Spleen (tissue), 11 donors: ENCODE measurements around the gene CTAGE15. TPM values are rescaled to one million over a fixed set of nuclear protein-coding genes. Genes with fewer than 3 reads are reported as not detected.
"Not testable (repeated sequence)": the region's sequence is repeated elsewhere in the genome, so short reads cannot be mapped to it uniquely, and the experiment has no call there.

Experiments
- DNase-seq: peaks from one replicate; pipeline ENCODE4 v3.0.0-alpha.2; 2020
- H3K27ac ChIP-seq, 8 donors: fragments of 200-600 bp; sonication (generic) in 7 of 8; 1 replicate in 4 of 8; 2 replicates in 4 of 8; pipeline versions ENCODE4 v1.5.0 to v1.8.0; 2016 to 2021; ENCODE audit warnings: inconsistent platforms in 4 of 8, mild to moderate bottlenecking in 4 of 8, moderate library complexity in 1 of 8
- H3K27me3 ChIP-seq, 7 donors: fragments of 200-600 bp; sonication (generic) in 6 of 7; replicated peaks in 1 of 7; 1 replicate in 4 of 7; 2 replicates in 3 of 7; pipeline versions ENCODE4 v1.5.0 to v1.8.0; 2016 to 2021; ENCODE audit warnings: inconsistent platforms in 3 of 7, mild to moderate bottlenecking in 1 of 7
- H3K36me3 ChIP-seq, 6 donors: fragments of 200-600 bp; sonication (generic) in 5 of 6; 1 replicate in 4 of 6; 2 replicates in 2 of 6; pipeline versions ENCODE4 v1.5.0 to v1.8.0; 2016 to 2021; ENCODE audit warnings: inconsistent platforms in 2 of 6
- H3K4me1 ChIP-seq, 6 donors: fragments of 200-600 bp; sonication (generic) in 5 of 6; 1 replicate in 3 of 6; 2 replicates in 3 of 6; pipeline versions ENCODE4 v1.5.0 to v1.8.0; 2016 to 2021; ENCODE audit warnings: inconsistent platforms in 3 of 6
- H3K4me3 ChIP-seq, 8 donors: fragments of 200-600 bp; sonication (generic) in 7 of 8; 1 replicate in 4 of 8; 2 replicates in 4 of 8; pipeline versions ENCODE4 v1.5.0 to v1.8.0; 2016 to 2021; ENCODE audit warnings: inconsistent platforms in 4 of 8, mild to moderate bottlenecking in 4 of 8, moderate library complexity in 2 of 8
- H3K9me3 ChIP-seq, 8 donors: fragments of 200-600 bp; sonication (generic) in 7 of 8; 1 replicate in 4 of 8; 2 replicates in 4 of 8; pipeline versions ENCODE4 v1.5.0 to v1.8.0; 2016 to 2021; ENCODE audit warnings: inconsistent platforms in 4 of 8
- POLR2AphosphoS5 ChIP-seq, 3 donors: sonication (generic); formaldehyde crosslinking; IDR thresholded peaks; one replicate each; pipeline ENCODE4 v1.5.1; 2017; ENCODE audit warnings: antibody characterized with exemption in 3 of 3
- WGBS, 5 donors: extraction: QIAGEN DNeasy Blood & Tissue Kit in 3 of 5; methylation state at CpG; one replicate each; pipeline versions ENCODE4 v1.1.5 to v1.1.7; 2013 to 2018; 5-methylcytosine and 5-hydroxymethylcytosine counted together
- intact Hi-C: fragments of 100-400 bp; cut with DNase I; formaldehyde crosslinking; loops from one replicate; pipeline ENCODE4 v1.15.0; 2023; ENCODE audit warnings: low total_unique reads
- polyA plus RNA-seq, 3 donors: library from polyadenylated mRNA; stranded (reverse); fragments of 200-250 nt; gene quantifications; one replicate each; pipeline ENCODE4 v1.2.1, GENCODE V29; 2013
- small RNA-seq, 4 donors: library from RNA; depleted of rRNA; stranded (forward); fragments of <200 nt; gene quantifications; one replicate each; pipeline ENCODE3, GENCODE V24; 2016
- total RNA-seq, 7 donors: library from RNA; depleted of rRNA in 3 of 7; stranded (reverse); fragments of >200 nt in 3 of 7; fragmentation: NEBNext Ultra II Directional in 4 of 7; extraction: Animal tissue kit (Norgen Biotek cat#: 25700) in 4 of 7; gene quantifications; one replicate each; pipeline versions ENCODE4 v1.1.0 to v1.2.1, GENCODE V29; 2016 to 2021
- donor health status: healthy with polysubstance abuse.
- donor health status: DM: no; HTN: no; CAD: no; lungs with moderate emphysema.
- donor health status: DM: no; HTN: no; CAD: no.
- donor health status: Bipolar disorder and iron deficiency.
- donor health status: healthy.
- donor health status: DM: no; HTN: no; CAD: no.
- donor health status: DM: yes; HTN: yes; CAD: no.

Gene CTAGE15
- total and polyA plus RNA-seq, 10 donors = 0.09 to 2.8 (median 0.19) TPM; not detected in 4

GRCh38 chr7:143620646-143621045, 49.0 kb downstream of the CTAGE15 start, which contains the start of gene TCAF2:
Gene TCAF2 (plus strand): TSS chr7:143620974.
- DNase-seq, H3K27me3 ChIP-seq, H3K4me1 ChIP-seq, intact Hi-C loops, H3K9me3 ChIP-seq, H3K36me3 ChIP-seq: not testable (repeated sequence)
- Histone ChIP-seq H3K4me3 (peak within 1 kb of the TSS in 3 of 8 donors; percentile 27 to 41 (median 39)), H3K27ac (peak within 1 kb of the TSS in 2 of 8 donors; percentile 36 to 70)
- WGBS, 5 donors = 0 to 1% methylated on average over 5 to 13 of the region's 38 CpGs; no CpG with 5 or more reads in 3 of the 5 donors
- peak in 2 of 3 donors; percentile 56 to 67 for TF ChIP-seq POLR2AphosphoS5 (IDR thresholded peaks at IDR 0.05)

DNA sequence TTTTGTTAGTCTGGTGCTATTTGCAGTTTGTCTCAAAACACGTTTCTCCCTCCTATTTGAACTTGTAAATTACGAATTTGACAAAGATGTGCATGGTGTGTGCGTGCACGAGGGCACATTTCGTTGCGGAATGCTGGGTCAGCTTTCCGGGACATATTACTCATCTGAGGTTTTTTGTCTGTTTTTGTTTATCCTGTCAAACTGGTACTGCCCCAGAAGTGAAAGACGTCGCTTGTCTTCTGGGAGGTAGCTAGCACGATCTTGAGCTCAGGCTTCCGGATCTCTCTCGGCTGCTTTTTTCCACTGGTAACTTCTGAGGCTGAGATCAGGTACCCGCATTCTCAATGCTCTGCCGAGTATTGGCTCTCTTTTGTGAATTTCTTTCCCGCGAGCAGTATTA, 49.6 kb downstream of the CTAGE15 start:
- Histone ChIP-seq H3K4me3 (peak overlapping the region in 2 of 8 donors; percentile 39 to 41), H3K27ac (peak overlapping the region in 2 of 8 donors; percentile 36 to 70)
- H3K27me3 ChIP-seq, intact Hi-C loops, DNase-seq, H3K4me1 ChIP-seq, H3K9me3 ChIP-seq, H3K36me3 ChIP-seq: not testable (repeated sequence)
- WGBS, 5 donors = no CpG with 5 or more reads among the region's 16 CpGs

- intact Hi-C loops, H3K27ac ChIP-seq, H3K9me3 ChIP-seq, H3K4me1 ChIP-seq, H3K36me3 ChIP-seq, H3K4me3 ChIP-seq, DNase-seq, H3K27me3 ChIP-seq: not testable (repeated sequence)
- WGBS, 5 donors = 32 to 60% methylated on average over 2 to 5 of the region's 17 CpGs; no CpG with 5 or more reads in 3 of the 5 donors
Observed at GRCh38 chr7:143622130-143622529, 50.5 kb downstream of the CTAGE15 start.

Small RNA genes within 50 kb of the gene (small RNA-seq; reads per million reads assigned to genes)
- 0 reads per million in 4 donors for gene AC073264.2
- gene RNU6-162P = 0 reads per million in 4 donors

Other genes with a start within 250 kb of the CTAGE15 start
- 1 to 10 TPM in 1 of 7 donors, under 1 TPM in 6; 0.20 to 1.4 (median 0.74) TPM for gene FAM131B, start 209.1 kb upstream of the CTAGE15 start, total RNA-seq
- under 1 TPM; 0.04 to 0.10 (median 0.09) TPM for gene FAM131B, start 209.1 kb upstream of the CTAGE15 start, polyA plus RNA-seq
- gene ZYX, start 190.5 kb upstream of the CTAGE15 start, total RNA-seq = 100 to 1,000 TPM; 104 to 439 (median 211) TPM
- 10 to 100 TPM; 50.3 to 95.6 (median 53.6) TPM for gene ZYX, start 190.5 kb upstream of the CTAGE15 start, polyA plus RNA-seq
- gene EPHA1, start 162.9 kb upstream of the CTAGE15 start, total RNA-seq = 1 to 10 TPM; 1.3 to 4.5 (median 3.8) TPM
- gene EPHA1, start 162.9 kb upstream of the CTAGE15 start, polyA plus RNA-seq = 1 to 10 TPM in 2 of 3 donors, under 1 TPM in 1; 0.80 to 1.5 (median 1.1) TPM
- 1 to 10 TPM in 2 of 7 donors, under 1 TPM in 3, not detected in 2; 0.30 to 2.2 (median 0.85) TPM for gene TAS2R60, start 128.3 kb upstream of the CTAGE15 start, total RNA-seq
- not detected for gene TAS2R60, start 128.3 kb upstream of the CTAGE15 start, polyA plus RNA-seq
- gene TAS2R41, start 93.9 kb upstream of the CTAGE15 start, total RNA-seq = under 1 TPM in 3 of 7 donors, not detected in 4; 0.41 to 0.95 (median 0.55) TPM
- gene TAS2R41, start 93.9 kb upstream of the CTAGE15 start, polyA plus RNA-seq = not detected
- gene TCAF2, start 49.2 kb downstream of the CTAGE15 start, total RNA-seq = 10 to 100 TPM in 1 of 7 donors, 1 to 10 TPM in 6; 4.6 to 12.3 (median 7.1) TPM
- gene TCAF2, start 49.2 kb downstream of the CTAGE15 start, polyA plus RNA-seq = 1 to 10 TPM; 1.0 to 1.3 (median 1.1) TPM
- 1 to 10 TPM in 3 of 7 donors, under 1 TPM in 3, not detected in 1; 0.46 to 2.6 (median 0.92) TPM for gene CTAGE6, start 185.9 kb downstream of the CTAGE15 start, total RNA-seq
- under 1 TPM in 1 of 3 donors, not detected in 2; 0.10 TPM for gene CTAGE6, start 185.9 kb downstream of the CTAGE15 start, polyA plus RNA-seq